Stimulated activated CD8-positive, alpha-beta memory T cell treated with anti-CD3 and anti-CD28 coated beads, Interleukin-4, amount 100 ng/mL, for 4 hours (primary cell): ENCODE results near the gene LTC4S.

Experiments
- DNase-seq, 2 donors: peaks; one replicate each; pipeline ENCODE4 v3.0.0-alpha.2; 2020; ENCODE audit warnings: low read depth in 2 of 2, low spot score in 1 of 2

LTC4S gene

DNA sequence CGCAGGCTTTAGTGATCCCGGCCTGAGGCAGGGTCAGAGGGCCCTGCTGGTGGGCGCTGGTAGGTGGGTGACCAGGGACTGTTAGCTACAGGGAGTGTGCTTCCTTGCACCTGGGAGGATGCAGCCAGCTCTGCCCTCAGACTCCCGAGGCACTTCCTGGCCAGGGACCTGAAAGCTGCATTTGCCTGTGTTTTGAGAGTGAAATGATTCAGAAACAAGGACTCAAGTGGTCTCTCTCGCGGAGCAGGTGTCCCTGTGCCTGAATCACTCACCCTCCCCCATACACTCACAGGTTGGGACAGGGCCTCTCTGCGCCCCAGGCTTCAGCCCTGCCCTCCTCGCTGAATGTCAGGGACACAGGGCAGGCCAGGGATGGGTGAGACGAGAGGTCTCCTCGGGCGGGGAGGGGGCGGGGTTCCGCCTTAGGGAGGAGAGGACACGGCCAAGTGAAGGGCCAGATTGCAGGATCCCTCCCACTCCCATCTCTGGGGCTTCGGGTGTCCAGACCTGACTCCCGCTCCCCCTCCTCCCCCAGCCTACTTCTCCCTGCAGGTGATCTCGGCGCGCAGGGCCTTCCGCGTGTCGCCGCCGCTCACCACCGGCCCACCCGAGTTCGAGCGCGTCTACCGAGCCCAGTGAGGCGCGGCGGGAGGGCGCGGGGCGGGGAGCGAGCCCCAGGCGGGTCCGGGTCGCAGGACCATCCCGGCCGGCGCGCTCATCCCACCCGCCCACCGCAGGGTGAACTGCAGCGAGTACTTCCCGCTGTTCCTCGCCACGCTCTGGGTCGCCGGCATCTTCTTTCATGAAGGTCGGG, 1.5 kb downstream of the LTC4S start:
- DNase-seq, result no peak

DNA sequence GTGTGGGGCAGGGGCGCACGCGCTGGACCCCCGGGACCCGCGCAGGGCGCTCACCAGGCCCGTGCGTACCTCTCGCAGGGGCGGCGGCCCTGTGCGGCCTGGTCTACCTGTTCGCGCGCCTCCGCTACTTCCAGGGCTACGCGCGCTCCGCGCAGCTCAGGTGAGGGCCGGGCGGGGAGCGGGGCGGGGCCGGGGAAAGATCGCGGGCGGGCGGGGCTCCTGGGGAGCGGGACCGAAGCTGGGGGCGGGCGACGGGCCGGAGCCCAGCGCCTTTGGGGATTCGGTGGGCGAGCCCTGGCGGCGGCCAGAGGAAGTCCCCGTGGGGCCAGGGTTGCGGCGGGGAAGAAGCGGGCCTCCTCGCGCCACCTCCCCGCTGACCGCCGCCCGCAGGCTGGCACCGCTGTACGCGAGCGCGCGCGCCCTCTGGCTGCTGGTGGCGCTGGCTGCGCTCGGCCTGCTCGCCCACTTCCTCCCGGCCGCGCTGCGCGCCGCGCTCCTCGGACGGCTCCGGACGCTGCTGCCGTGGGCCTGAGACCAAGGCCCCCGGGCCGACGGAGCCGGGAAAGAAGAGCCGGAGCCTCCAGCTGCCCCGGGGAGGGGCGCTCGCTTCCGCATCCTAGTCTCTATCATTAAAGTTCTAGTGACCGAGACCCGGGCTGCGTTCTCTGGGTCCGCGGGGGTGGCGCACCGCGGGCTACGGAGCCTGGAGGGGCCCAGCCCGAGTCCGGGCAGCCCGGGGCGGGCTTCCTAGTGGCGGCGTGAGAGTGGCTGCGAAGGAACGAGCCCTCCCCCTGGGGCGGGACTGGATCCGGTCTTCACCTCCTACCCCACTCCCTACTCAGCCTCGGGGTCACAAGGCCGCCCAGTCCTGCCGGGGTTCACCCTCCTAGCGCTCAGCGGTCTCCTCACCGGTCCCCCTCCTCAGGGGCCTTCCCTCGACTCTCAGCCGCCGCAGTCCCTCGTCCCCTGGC, 2.4 kb downstream of the LTC4S start:
- DNase-seq, result no peak

DNA sequence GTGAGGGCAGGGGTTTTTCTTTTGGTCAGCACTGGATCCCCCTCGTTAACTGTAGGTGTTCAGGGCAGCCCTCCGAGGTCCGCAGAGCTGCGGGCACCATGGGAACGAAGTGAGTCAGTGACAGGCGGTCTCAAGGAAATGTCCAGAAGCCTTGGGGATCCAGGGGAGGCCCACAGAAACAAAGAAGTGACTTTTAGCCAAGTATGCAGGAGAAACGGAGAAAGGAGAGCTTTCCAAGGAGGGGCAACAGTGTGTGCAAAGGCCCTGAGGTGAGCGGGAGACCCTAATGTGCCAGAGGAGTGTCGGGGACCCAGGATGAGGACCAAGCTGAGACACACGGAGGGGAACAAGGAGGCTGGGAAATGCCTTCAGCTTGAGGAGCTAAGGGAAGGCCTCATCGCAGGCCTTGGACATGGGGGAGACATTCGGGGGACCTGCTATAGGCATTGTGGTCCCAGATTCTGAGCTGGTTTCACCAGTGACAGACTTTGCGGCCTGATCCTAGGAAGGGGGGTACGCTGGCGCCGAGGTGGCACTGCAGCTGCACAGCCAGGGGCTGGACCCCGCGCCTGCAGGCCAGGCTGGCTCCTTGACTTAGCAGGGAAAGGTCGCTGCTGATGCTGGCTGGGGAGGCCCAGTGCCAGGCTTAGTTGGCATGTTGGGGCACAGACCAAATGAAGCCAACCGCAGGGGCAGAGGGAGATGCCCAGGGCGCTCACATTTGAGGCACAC, 3.3 kb downstream of the LTC4S start:
- no peak for DNase-seq

DNA sequence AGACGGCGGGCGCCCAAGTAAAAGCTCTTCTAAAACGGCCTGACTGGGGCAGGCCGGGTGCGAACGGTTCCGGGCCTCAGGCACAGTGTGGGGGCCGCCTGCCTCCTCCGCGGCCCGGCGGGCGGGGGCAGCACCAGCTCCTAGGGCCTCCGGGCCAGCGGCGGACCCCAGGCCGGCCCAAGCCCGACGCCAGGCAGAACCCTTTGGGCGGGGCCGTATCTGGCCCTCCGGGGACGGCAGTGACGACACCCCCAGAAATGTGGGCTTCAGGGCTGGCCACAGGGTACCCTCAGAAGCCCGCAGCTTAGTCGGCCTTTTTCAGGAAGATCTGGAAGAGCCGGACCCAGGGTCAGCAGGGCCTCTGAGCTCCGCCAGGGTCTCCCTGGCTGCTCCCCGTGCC, 4.0 kb downstream of the LTC4S start:
- no peak for DNase-seq

DNA sequence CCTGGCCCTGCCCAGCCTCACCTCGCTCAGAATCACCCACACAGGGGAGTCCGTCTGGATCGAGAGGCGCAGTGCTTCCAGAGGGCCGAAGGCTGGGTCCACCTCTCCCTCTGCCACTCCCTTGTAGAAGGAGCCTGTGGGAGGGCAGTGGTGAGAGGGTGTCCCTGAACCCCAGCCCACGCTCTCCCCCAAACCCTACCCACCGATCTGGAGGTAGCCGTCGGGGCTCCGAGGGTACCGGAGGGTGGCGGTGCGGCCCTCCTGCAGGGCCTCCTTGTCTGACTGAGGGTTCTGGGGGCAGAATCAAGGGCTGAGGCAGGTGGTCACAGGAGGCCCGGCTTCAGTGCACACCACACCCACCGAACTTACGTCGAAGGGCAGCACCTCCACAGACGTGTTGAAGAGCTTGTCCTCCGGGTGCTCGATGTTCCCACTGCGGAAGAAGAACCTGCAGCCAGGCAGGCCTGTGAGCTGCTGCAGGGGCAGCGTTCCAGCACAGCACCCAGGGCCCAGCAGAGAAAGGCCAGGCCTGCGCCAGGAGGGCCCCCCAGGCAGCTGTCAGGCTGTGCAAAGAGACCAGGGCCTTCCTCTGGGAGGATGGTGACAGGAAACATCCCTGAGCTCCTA, 4.5 kb downstream of the LTC4S start:
- DNase-seq, result no peak

DNA sequence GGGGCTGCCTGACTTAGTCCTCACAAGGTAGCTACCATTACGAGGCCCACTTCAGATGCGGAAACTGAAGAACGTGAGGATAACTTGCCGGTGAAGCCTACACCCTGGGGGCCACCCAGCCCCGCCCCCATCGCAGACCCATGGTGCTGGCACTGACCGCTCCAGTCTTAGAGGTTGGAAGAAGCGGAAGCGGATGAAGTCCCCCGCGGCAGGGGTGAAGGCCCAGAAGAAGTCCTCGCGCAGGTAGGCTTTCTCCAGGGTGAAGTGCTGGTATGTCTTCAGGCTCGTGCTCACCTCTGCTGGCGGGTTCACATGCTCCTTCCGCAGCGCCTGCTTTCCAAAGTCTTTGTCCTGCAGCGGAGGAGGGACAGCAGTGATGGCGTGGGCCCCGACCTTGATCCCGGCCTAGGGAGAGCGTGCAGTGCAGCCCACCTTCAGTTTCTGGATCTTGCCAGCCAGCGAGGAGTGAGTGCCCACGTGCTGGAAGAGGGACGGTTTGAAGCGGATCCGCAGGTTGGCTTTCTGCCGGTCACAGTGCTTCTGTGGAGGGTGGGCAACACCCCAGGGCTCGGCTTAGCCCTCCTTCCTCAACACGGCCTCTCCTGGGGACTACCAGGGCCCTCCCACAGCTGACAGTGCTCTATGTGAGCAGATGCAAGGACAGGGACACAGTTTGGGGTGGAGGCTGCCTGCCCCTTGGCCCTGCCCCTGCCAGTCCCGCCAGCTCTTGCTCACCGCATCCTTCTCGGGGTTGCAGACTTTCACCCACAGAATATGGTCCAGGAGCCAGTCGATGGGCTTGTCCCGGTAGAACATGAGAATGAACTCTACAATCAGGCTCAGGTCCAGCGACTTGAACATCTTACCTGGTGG, 5.2 kb downstream of the LTC4S start:
- no peak for DNase-seq

DNA sequence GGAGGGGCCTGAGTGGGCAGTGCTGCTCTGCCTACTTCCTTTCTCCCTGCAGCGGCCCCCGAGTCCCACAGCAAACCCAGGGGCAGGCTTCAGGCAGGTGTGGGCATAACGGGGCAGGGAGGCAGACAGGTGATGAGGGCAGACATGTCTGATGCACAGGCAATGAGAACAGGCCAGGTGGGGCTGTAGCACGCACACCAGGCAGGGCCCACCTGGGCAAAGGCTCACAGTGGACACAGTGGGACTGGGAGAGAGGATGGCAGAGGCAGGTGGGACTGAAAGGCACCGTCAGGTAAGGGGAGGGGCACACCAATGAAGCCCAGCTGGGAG, 5.8 kb downstream of the LTC4S start:
- no peak for DNase-seq

DNA sequence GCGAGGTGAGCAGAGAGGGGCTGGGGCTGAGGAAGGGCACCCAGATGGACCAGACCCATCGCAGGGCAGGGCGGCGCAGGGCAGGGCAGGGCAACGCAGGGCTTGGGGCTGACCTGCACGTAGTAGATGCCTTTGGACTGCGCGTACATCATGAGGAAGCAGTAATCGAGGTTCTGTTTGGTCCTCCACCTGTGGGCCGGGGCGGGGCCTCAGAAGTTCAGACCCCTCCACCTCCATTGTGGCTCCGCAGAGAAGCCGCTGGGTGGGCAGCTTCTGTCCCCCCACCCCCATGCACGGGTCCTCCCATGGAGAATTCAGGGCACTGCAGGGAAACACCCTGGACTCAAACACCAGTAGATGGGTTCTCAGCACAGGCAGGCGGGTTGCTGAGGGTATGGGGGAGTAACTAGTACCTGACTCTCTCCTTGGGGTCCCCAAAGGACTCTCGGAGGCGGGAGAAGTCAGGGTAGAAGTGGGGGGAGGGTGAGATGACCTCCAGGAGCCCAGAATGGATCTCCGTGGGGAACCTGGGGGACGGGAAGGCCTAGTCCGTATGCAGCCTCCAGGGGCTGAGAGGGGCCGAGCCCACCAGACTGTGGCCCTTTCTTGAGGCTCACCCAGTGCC, 6.4 kb downstream of the LTC4S start:
- DNase-seq, result no peak

DNA sequence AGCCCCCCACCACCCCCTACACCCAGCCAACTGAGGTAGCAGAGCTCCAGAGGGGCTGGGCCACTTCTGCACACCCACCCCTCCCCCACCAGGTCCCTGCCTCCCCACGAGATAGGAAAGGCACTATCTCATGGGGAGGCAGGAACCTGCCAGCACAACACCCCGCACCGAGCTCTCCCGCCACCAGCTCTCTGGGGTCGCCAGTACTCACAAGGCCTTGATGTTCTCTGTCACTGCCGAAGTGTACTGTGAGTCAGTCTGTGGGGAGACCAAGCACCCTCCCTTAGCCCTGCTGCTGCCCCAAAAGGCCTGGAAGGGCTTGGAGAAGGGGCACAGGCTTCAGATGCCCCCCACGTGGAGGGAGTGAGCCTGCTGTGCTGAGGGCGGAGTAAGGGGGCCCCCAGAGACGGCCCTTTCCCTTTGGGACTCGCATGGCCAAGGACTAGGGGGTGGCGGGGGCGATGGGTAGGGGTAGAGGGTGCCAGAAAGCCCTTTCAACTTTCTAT, 7.0 kb downstream of the LTC4S start:
- DNase-seq, result no peak

DNA sequence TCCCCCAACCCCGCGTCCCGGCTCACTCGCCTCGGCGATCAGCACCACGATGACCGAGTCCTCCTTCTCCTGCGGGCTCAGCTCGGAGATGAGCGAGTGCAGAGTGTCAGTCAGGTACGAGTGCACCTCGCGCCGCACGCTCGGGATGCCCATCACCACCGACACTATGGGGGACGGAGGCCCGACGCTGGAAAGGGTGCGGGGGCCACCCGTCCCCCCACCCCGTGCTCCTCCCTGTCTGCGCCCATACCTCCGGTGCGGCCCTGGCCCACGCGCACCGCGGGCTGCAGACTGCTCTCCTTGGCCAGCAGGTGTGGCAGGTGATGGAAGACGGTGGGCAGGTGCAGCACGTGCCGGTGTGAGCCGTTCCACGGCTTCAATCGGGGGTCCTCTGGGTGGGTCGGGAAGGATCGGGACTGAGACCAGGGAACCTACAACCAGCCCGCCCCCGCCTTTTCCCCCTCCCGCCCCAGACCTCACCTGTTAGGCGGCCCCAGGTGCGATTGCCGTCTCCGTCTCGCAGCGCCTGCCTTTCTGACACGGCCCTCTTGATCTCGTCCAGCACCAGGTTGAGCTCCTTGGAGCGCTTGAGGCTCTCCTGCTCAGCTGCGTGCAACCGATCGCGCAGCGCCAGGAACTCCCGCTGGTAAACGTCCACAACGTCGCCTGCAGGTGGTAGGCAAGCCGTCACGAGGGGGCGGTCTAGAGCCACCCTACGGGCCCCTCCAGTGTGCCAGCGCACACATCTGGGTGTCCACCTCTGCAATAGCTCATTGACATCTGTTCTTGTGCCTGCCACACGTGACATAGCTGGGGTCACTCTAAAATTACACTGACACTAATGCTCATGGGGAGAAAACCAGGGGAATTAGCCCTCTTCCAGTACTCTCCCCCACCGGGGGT, 7.8 kb downstream of the LTC4S start:
- DNase-seq, result peak; percentile 67 to 70

DNA sequence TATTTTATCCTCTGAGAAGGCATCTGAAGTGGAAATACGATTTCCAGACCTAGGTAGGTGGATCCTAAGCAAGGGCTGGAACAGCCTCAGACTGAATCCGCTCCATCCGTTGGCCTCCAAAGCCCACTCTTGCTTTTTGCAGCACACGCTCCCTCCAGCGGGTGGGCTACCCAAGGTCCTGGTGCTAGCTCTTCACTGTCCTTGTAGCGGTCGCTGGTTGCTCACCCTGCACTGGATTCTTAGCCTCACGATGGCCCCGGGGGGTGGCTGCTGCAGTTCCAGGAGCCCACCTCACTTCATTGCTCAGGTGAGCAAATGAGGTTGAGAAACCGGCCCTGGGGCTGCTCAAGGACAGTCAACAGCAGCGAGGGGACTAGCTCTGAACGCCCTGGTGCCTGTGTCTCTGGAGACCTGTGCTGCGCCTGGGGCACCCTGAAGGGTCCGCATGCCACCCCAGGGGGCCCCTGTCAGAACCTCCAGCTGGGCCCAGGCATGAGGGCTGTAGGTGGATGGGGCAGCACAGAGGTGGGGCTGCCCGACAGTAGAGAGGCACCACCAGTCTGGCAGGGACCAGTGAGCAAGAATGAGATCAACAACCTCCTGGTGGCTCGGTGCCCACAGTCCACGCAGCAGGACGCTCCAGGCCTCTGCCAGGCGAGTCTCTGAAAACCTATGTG, 8.6 kb downstream of the LTC4S start:
- DNase-seq, result no peak

DNA sequence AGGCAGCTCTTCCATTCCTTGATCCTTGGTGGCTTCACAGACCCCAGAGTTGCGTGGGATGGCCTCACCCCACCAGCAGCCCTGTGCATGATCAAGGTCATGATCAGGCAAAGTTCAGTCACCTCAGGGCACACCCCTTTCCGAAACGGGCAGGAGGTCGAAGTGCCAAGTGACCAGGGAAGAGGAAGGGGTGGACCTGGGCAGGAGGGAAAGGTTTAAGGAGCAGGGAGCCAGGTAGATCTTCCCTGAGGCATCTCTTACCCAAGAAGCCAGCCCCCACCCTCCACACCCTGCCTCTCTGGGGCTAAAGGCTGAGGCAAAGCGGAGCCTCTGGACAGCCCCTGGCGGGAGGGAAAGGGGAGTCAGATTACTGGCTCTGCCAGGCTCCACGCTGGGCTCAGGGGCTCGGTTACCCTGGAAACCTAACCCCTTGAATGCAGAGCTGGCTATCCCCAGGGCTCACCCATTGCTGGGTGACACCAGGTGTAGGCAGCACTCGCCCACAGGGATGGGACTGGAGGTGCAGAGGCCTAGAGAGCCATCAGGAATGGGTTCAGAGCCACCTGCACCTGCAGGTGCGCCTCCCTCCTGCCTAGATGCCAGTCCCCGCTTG, 9.3 kb downstream of the LTC4S start:
- no peak for DNase-seq

DNA sequence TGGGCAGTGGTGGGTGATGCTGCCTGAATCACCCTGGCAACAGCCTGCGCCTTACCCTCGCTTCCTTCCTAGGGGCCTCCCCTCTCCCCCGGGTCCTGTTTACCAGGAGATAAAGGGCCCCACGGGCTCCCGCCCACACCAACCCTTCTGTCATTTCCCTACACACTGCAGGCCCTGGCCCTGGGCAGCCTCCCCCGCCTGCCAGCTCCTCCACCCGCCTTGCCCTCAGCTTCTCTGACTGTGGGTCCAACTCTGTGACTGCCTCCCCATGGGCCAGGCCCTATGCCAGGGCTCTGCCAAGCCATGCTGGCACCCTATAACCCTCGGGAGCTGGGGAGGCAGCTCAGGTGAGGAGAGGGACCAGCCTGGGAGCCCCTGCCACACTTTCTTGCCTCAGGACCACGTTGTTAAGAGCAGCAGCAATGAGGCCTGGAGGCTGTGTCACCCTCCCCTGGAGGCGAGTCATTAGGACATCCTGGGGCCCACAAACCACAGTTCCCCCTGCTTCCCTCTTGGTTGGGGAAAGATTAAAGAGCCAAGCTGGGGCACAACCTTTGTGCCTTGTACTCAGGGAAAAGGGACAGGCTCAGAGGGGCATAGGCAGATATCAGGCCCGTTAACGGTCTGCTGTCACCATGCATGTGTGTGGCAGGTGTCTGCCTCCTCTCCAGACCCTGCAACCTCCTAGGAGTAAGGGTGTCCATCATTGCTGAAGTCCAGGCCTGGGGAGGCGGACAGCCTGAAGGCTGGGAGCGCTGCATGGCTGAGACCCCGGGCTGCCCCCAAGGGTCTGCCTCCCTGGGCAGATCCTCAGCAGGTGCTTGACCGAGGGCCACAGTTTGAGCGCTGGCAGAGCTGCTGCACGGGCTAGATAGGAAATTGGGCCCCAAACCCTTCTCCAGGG, 10.1 kb downstream of the LTC4S start:
- DNase-seq, result no peak

DNA sequence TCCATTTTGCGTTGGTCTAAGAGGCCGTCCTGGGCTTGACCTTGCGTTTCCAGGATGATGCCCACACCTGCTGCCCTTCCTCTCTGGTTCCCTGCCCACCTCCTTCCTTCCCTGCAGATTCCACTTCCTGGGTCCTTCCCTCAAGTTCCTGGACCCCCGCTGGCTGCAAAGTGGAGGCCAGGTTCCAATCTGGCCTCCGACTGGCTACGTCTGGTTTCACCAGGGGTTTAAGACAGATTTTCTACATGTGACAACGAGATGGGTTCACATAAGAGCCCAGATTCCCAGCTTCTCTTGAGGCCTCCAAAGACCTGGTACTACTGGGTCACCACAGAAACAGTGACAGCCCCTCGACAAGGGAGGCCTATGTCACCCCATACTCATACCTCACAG, 10.8 kb downstream of the LTC4S start:
- no peak for DNase-seq

DNA sequence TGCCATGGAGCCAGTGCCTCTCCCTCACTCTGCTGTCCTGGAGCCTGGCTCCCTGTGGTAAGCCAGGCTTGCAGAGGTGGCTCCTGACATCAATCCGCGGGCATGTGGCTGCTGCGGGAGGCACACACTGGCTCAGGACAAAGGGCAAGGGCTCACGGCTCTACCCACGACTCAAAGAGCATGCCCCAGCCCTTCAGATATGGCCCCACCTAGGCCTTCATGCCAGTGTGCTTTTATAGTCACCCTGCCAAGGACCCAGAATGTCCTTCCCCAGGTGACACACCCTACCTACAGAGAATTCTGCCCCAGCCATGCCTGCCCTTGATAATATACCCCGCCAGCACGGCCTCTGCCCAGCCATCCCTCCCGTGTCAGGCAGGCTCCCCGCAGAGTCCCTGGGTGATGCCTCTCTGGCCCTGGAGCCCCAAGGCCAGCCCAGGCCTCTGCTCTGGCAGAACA, 11.3 kb downstream of the LTC4S start:
- DNase-seq, result no peak

DNA sequence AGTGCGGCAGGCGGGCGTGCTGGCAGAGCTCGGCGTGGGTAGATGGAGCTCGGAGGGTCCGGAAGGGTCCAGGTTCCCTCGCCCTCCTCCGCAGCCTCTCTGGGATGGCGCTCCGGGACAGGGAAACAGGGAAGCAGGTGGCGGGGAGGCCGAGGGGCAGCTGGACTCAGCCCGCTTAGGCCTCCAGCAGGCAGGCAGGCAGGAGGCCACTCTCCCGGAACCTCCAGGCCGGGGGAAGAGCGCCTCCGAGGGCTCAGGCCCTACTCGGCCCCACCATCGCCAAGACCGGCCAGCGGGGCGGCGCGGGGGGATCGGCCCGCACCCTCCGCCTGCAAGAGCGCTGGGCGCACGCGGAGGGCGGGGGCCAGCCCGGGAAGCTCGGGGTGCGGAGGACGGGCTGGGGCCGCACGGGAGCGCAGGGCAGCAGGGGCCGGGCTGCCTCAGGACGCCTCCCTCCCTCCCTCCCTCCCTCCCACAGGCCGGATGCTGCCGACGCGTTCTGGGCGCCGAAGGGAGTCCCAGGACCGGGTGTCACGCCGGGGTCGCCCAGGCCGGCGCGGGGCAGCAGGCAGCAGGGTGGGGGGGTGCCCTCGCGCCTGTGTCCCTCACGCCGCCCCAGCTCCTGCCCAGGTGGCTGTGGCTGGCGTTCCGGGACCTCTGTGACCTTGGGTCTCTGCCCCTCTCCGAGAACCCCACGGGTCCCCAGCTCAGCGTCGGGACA, 11.9 kb downstream of the LTC4S start:
- DNase-seq, result no peak
